T47D (cell line): ENCODE results near the gene SLC43A3.
"Not testable (repeated sequence)": the region's sequence is repeated elsewhere in the genome, so short reads cannot be mapped to it uniquely, and the experiment has no call there.

Experiments used
- DNase-seq, 2 experiments: peaks; one replicate each; pipeline versions ENCODE4 v3.0.0 to v3.0.0-alpha.2; 2011 to 2012; ENCODE audit warnings: low read depth in 1 of 2, low spot score in 1 of 2
- JUND ChIP-seq: IDR thresholded peaks from 2 replicates; pipeline ENCODE4 v1.6.1; 2012; ENCODE audit warnings: low read depth
- in situ Hi-C: cut with HindIII; loops from 2 replicates; pipeline ENCODE4 v1.10.0; 2016; ENCODE audit warnings: low sequenced_read_pairs, low pct_unique_long_range_greater_than_20kb

The SLC43A3 gene

GRCh38 chr11:57374966-57375365, 52.0 kb downstream of the SLC43A3 start:
- in situ Hi-C loops: no loop called here
- TF ChIP-seq JUND: no peak
- no peak for DNase-seq

GRCh38 chr11:57373146-57373545, 53.8 kb downstream of the SLC43A3 start:
- no peak for TF ChIP-seq JUND
- in situ Hi-C loops: no loop called here

GRCh38 chr11:57370941-57371340, 56.0 kb downstream of the SLC43A3 start:
- no peak for DNase-seq
- no peak for TF ChIP-seq JUND
- in situ Hi-C loops: no loop called here

More at GRCh38 chr11:57373146-57373545, 53.8 kb downstream of the SLC43A3 start:
- no peak for DNase-seq

GRCh38 chr11:57370251-57370650, 56.7 kb downstream of the SLC43A3 start:
- TF ChIP-seq JUND: no peak
- in situ Hi-C loops: no loop called here
- DNase-seq: no peak

GRCh38 chr11:57368845-57369232, 58.1 kb downstream of the SLC43A3 start:
- DNase-seq: no peak
- TF ChIP-seq JUND: no peak
- in situ Hi-C loops: no loop called here

- TF ChIP-seq JUND: no peak
- in situ Hi-C loops: no loop called here
- DNase-seq: no peak
These were observed 58.6 kb downstream of the SLC43A3 start for GRCh38 chr11:57368106-57368844.

- in situ Hi-C loops: no loop called here
- DNase-seq: no peak
- no peak for TF ChIP-seq JUND
These were observed 61.9 kb downstream of the SLC43A3 start for GRCh38 chr11:57364851-57365660.

- DNase-seq: no peak
- in situ Hi-C loops: no loop called here
- TF ChIP-seq JUND: no peak
These were observed 63.5 kb downstream of the SLC43A3 start for GRCh38 chr11:57363131-57364080.

GRCh38 chr11:57361926-57362325, 65.0 kb downstream of the SLC43A3 start:
- DNase-seq: no peak
- in situ Hi-C loops: no loop called here
- no peak for TF ChIP-seq JUND

- in situ Hi-C loops, DNase-seq: not testable (repeated sequence)
These were observed 65.5 kb downstream of the SLC43A3 start for GRCh38 chr11:57361420-57361819.

GRCh38 chr11:57360991-57361390, 65.9 kb downstream of the SLC43A3 start:
- TF ChIP-seq JUND: no peak
- no peak for DNase-seq
- in situ Hi-C loops: no loop called here

- no peak for DNase-seq
- TF ChIP-seq JUND: no peak
- in situ Hi-C loops: no loop called here
These were observed 66.8 kb downstream of the SLC43A3 start for GRCh38 chr11:57359896-57360690.
